H9 (cell line): ENCODE measurements around the gene CASP5. TPM values are rescaled to one million over a fixed set of nuclear protein-coding genes. Genes with fewer than 3 reads are reported as not detected.

ENCODE experiments used
- DNase-seq: peaks from one replicate; pipeline ENCODE4 v3.0.0-alpha.2; 2017
- H2AFZ ChIP-seq: one replicate; pipeline ENCODE4 v1.6.1; 2013; ENCODE audit warnings: mild to moderate bottlenecking, low read length, control low read depth, moderate library complexity
- H2AK5ac ChIP-seq: 2 replicates; pipeline ENCODE4 v1.6.1; 2013; ENCODE audit warnings: low read length, control low read depth, mixed read lengths; ENCODE audit not compliant: insufficient read length
- H2BK120ac ChIP-seq: one replicate; pipeline ENCODE4 v1.6.1; 2013; ENCODE audit warnings: low read depth, mild to moderate bottlenecking, low read length, control low read depth, inconsistent platforms; ENCODE audit not compliant: poor library complexity, severe bottlenecking
- H2BK12ac ChIP-seq: 2 replicates; pipeline ENCODE4 v1.6.1; 2013; ENCODE audit warnings: low read length, control low read depth, mixed read lengths, low read depth; ENCODE audit not compliant: insufficient read length
- H2BK15ac ChIP-seq: 2 replicates; pipeline ENCODE4 v1.6.1; 2013; ENCODE audit warnings: low read depth, low read length, control low read depth
- H2BK20ac ChIP-seq: one replicate; pipeline ENCODE4 v1.6.1; 2013; ENCODE audit warnings: low read depth, mild to moderate bottlenecking, low read length, control low read depth, inconsistent platforms; ENCODE audit not compliant: poor library complexity, severe bottlenecking
- H2BK5ac ChIP-seq: 2 replicates; pipeline ENCODE4 v1.6.1; 2013; ENCODE audit warnings: low read length, control low read depth, mixed read lengths; ENCODE audit not compliant: insufficient read length
- H3K14ac ChIP-seq: 2 replicates; pipeline ENCODE4 v1.6.1; 2013; ENCODE audit warnings: low read length, control low read depth; ENCODE audit not compliant: insufficient read depth
- H3K18ac ChIP-seq: 2 replicates; pipeline ENCODE4 v1.6.1; 2013; ENCODE audit warnings: low read depth, mild to moderate bottlenecking, mixed read lengths, low read length, control low read depth; ENCODE audit not compliant: insufficient read length
- H3K23ac ChIP-seq: 2 replicates; pipeline ENCODE4 v1.6.1; 2013; ENCODE audit warnings: low read length, control low read depth, mixed read lengths, low read depth; ENCODE audit not compliant: insufficient read length
- H3K23me2 ChIP-seq: 2 replicates; pipeline ENCODE4 v1.6.1; 2013; ENCODE audit warnings: low read depth, mild to moderate bottlenecking, mixed read lengths, low read length, control low read depth; ENCODE audit not compliant: insufficient read length, poor library complexity, severe bottlenecking
- H3K27ac ChIP-seq: 2 replicates; pipeline ENCODE4 v1.5.1; 2013; ENCODE audit warnings: low read length, control low read depth, mixed read lengths, low read depth; ENCODE audit not compliant: insufficient read length
- H3K27me3 ChIP-seq: 2 replicates; pipeline ENCODE4 v1.6.1; 2013; ENCODE audit warnings: low read length, control low read depth, inconsistent platforms; ENCODE audit not compliant: insufficient read depth
- H3K4ac ChIP-seq: 2 replicates; pipeline ENCODE4 v1.6.1; 2013; ENCODE audit warnings: low read depth, mild to moderate bottlenecking, control low read depth, inconsistent platforms, low read length, moderate library complexity
- H3K4me1 ChIP-seq: 2 replicates; pipeline ENCODE4 v1.6.1; 2013; ENCODE audit warnings: low read length, control low read depth, inconsistent platforms; ENCODE audit not compliant: insufficient read depth
- H3K4me2 ChIP-seq: 2 replicates; pipeline ENCODE4 v1.6.1; 2013; ENCODE audit warnings: low read length, control low read depth, mixed read lengths; ENCODE audit not compliant: insufficient read length, insufficient read depth
- H3K56ac ChIP-seq: 2 replicates; pipeline ENCODE4 v1.6.1; 2013; ENCODE audit warnings: low read depth, mild to moderate bottlenecking, mixed read lengths, low read length, control low read depth; ENCODE audit not compliant: insufficient read length
- H3K79me1 ChIP-seq: 2 replicates; pipeline ENCODE4 v1.6.1; 2013; ENCODE audit warnings: low read depth, mild to moderate bottlenecking, moderate library complexity, low read length, control low read depth, inconsistent platforms; ENCODE audit not compliant: insufficient read depth, poor library complexity, severe bottlenecking
- H3K79me2 ChIP-seq: 2 replicates; pipeline ENCODE4 v1.6.1; 2013; ENCODE audit warnings: low read length, control low read depth, inconsistent platforms; ENCODE audit not compliant: insufficient read depth
- H3K9ac ChIP-seq: 2 replicates; pipeline ENCODE4 v1.6.1; 2013; ENCODE audit warnings: low read length, control low read depth, mixed read lengths; ENCODE audit not compliant: insufficient read length; ENCODE audit errors: extremely low read depth
- H3K9me3 ChIP-seq: one replicate; pipeline ENCODE4 v1.6.1; 2013; ENCODE audit warnings: low read depth, low read length, inconsistent platforms; ENCODE audit not compliant: control insufficient read depth
- H3T11ph ChIP-seq: one replicate; pipeline ENCODE4 v1.6.1; 2013; ENCODE audit warnings: mild to moderate bottlenecking, low read length, control low read depth, inconsistent platforms
- H4K20me1 ChIP-seq: one replicate; pipeline ENCODE4 v1.6.1; 2013; ENCODE audit not compliant: control insufficient read depth, insufficient read length, insufficient read depth
- H4K5ac ChIP-seq: 2 replicates; pipeline ENCODE4 v1.6.1; 2013; ENCODE audit warnings: low read depth, mild to moderate bottlenecking, mixed read lengths, low read length, control low read depth; ENCODE audit not compliant: insufficient read length
- H4K8ac ChIP-seq: replicated peaks from 2 replicates; pipeline ENCODE4 v1.6.1; 2013; ENCODE audit warnings: low read length, control low read depth, mixed read lengths, low read depth; ENCODE audit not compliant: insufficient read length
- H4K91ac ChIP-seq: 2 replicates; pipeline ENCODE4 v1.6.1; 2013; ENCODE audit warnings: low read depth, mild to moderate bottlenecking, moderate library complexity, mixed read lengths, low read length, control low read depth; ENCODE audit not compliant: insufficient read length
- H3K27ac Mint-ChIP-seq, 3 experiments: 2 replicates in 2 of 3; 3 replicates in 1 of 3; pipeline ENCODE4 v1.8.0; 2020 to 2021; ENCODE audit warnings: mixed read lengths in 3 of 3, mild to moderate bottlenecking in 1 of 3, moderate library complexity in 1 of 3
- H3K27me3 Mint-ChIP-seq: 2 replicates; pipeline ENCODE4 v1.8.0; 2021; ENCODE audit warnings: low read depth, mild to moderate bottlenecking, moderate library complexity, mixed read lengths
- H3K36me3 Mint-ChIP-seq, 3 experiments: 2 replicates in 2 of 3; 3 replicates in 1 of 3; pipeline ENCODE4 v1.8.0; 2020 to 2021; ENCODE audit warnings: low read depth in 3 of 3, mixed read lengths in 3 of 3; ENCODE audit not compliant: insufficient read depth in 1 of 3
- H3K4me1 Mint-ChIP-seq, 2 experiments: 2 replicates each; pipeline ENCODE4 v1.8.0; 2020; ENCODE audit warnings: mixed read lengths in 2 of 2
- H3K4me3 Mint-ChIP-seq, 2 experiments: 2 replicates in 1 of 2; 3 replicates in 1 of 2; pipeline ENCODE4 v1.8.0; 2020 to 2021; ENCODE audit warnings: mild to moderate bottlenecking in 2 of 2, mixed read lengths in 2 of 2, moderate library complexity in 1 of 2
- H3K9me3 Mint-ChIP-seq, 2 experiments: 2 replicates in 1 of 2; 3 replicates in 1 of 2; pipeline ENCODE4 v1.8.0; 2020; ENCODE audit warnings: mild to moderate bottlenecking in 2 of 2, mixed read lengths in 2 of 2, moderate library complexity in 1 of 2
- CTCF ChIP-seq: fragments of 200-600 bp; sonication (generic); conservative IDR thresholded peaks from 3 replicates; pipeline ENCODE4 v1.8.0; 2021; ENCODE audit warnings: antibody characterized with exemption, mild to moderate bottlenecking
- WGBS: extraction: QIAGEN DNeasy Blood & Tissue Kit; methylation state at CpG from one replicate; pipeline ENCODE4 v1.1.7; 2013; ENCODE audit warnings: missing lambda C conversion rate, low lambda C conversion rate, mixed read lengths; ENCODE audit not compliant: insufficient read length; ENCODE audit errors: extremely low coverage; 5-methylcytosine and 5-hydroxymethylcytosine counted together
- total RNA-seq: library from RNA; stranded (reverse); gene quantifications from 2 replicates; pipeline ENCODE4 v1.2.1, GENCODE V29; 2021

The CASP5 gene
- total RNA-seq, 1 experiment from 2014 or later, result not detected

- WGBS, result no CpG with 5 or more reads among the region's 1 CpG
- H4K8ac ChIP-seq, result no peak overlapping the region
Observed at GRCh38 chr11:105033781-105034180, 10.8 kb upstream of the CASP5 start.

More at GRCh38 chr11:105033781-105034180, 10.8 kb upstream of the CASP5 start:
- H3K79me1 ChIP-seq, result no peaks in the 10 kb centered on the region
- Mint-ChIP-seq H3K27ac (no peak overlapping the region), H3K36me3 (peaks cover 2 to 9% (median 5%) of the 10 kb centered on the region in 3 experiments; a peak in 4 of 7 replicates), H3K9me3 (no peaks in the 10 kb centered on the region; a peak in 2 of 5 replicates), H3K4me1 (no peaks in the 10 kb centered on the region), H3K27me3 (no peaks in the 10 kb centered on the region), H3K4me3 (no peak overlapping the region)
- H2AK5ac ChIP-seq, result no peak overlapping the region
- no peak overlapping the region for H3K4ac ChIP-seq
- no peaks in the 10 kb centered on the region for H3K23me2 ChIP-seq
- no peak overlapping the region for H2BK5ac ChIP-seq
- H3K9ac ChIP-seq, result no peak overlapping the region
- no peak for TF ChIP-seq CTCF
- no peak overlapping the region for H2BK15ac ChIP-seq
- no peak overlapping the region for H3K56ac ChIP-seq
- no peaks in the 10 kb centered on the region for H3K27me3 ChIP-seq
- no peak for DNase-seq
- H2BK120ac ChIP-seq, result no peak overlapping the region
- no peak overlapping the region for H3K18ac ChIP-seq
- no peaks in the 10 kb centered on the region for H4K20me1 ChIP-seq
- H2BK12ac ChIP-seq, result no peak overlapping the region
- H3T11ph ChIP-seq, result no peak overlapping the region
- H3K23ac ChIP-seq, result no peak overlapping the region
- no peak overlapping the region for H2AFZ ChIP-seq
- H2BK20ac ChIP-seq, result no peak overlapping the region
- no peaks in the 10 kb centered on the region for H3K9me3 ChIP-seq
- no peak overlapping the region for H4K5ac ChIP-seq
- H3K4me2 ChIP-seq, result no peak overlapping the region
- H3K27ac ChIP-seq, result no peak overlapping the region
- H4K91ac ChIP-seq, result no peak overlapping the region
- no peaks in the 10 kb centered on the region for H3K79me2 ChIP-seq
- H3K4me1 ChIP-seq, result no peaks in the 10 kb centered on the region
- no peak overlapping the region for H3K14ac ChIP-seq
